GM12874 (cell line): Measurements from ENCODE around the gene NR2E1.

ENCODE experiments used
- CTCF ChIP-seq: IDR thresholded peaks from 2 replicates; pipeline ENCODE4 v1.5.1; 2011; ENCODE audit warnings: low read depth, mild to moderate bottlenecking, control low read depth, low read length, moderate library complexity; ENCODE audit not compliant: insufficient read depth

Gene NR2E1

DNA sequence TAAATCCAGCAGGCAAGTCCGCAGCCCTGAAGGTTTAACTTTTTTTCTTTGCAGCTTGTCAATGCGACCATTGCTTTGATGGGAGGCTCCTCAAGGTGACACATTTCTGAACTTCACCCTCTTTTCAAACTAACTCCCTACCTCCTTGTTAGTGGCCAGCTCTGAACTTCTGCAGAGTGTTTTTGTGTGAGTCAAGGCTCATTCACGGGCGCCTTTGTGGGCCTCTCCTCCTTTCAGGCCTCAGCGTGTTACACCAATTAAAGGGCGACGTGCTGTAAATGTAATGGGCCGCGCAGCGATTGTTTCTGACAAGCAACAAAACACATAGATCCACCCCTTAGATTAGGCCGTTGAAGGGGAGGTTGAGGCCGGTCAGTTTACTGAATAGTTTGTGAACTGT, 45.5 kb upstream of the NR2E1 start:
- TF ChIP-seq CTCF, result no peak

DNA sequence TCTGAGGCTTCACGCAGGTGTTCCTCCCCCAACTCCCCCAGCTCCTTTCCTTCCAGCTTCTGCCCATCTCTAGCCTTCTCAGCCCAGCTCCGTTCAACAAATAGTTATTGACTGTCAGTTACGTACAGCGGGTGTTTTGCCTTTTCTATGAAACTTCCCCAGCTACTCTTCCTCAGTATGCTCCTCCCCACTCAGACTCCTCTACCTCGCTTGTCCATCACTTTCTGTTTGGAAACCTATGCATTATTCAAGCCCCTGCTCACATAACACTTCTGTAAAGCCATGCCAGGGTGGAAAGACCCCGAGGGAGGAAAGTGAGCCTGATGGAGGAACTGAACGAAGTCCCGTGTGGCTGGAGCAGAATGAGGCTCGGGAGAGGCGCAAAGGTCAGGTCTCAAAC, 44.2 kb upstream of the NR2E1 start:
- TF ChIP-seq CTCF, result no peak

GRCh38 chr6:108123481-108123929, 42.3 kb upstream of the NR2E1 start:
- no peak for TF ChIP-seq CTCF

- TF ChIP-seq CTCF, result no peak
Observed at GRCh38 chr6:108123946-108124345, 41.9 kb upstream of the NR2E1 start.

DNA sequence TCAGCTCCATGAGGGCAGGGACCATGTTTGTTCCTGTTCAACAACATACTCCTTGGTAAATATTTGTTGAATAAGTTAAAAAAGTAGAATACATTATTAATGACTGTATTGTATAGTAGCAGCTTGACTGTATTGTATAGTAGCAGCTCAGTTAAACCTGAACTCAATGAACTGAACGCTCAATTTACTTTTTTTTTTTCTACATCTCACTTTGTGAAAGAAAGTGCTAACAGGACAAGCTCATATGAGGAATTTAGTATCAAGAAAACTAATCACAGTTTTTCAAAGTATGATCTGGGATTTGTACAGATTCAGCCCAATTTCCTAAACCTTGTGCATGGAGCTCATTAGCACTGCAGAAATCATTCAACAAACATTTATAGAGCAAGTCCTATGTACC, 38.8 kb upstream of the NR2E1 start:
- TF ChIP-seq CTCF, result no peak

- no peak for TF ChIP-seq CTCF
Observed at GRCh38 chr6:108127826-108128225, 38.0 kb upstream of the NR2E1 start.

DNA sequence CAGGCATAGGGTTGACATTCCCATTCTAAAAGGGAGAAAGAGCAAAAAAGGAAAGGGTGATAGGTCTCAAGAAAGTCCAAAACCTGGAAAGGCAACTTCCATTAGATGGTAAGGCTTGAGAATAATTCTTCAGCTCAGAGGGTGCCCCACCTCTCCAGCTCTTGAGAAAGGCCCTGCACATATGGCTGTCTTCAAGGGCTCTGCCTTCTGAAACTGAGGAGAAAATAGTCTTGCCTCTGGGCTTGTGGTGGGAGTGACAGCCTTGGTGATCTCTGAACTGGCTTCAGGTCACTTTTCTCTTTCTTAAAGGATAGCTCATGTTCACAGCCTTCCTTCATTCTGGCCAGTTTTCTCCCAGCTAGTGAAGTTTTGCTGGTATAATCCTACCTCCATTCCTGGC, 35.6 kb upstream of the NR2E1 start:
- no peak for TF ChIP-seq CTCF

GRCh38 chr6:108132863-108133262, 33.0 kb upstream of the NR2E1 start:
- TF ChIP-seq CTCF, result no peak
